Fibroblast of lung (primary cell): ENCODE data around the gene PTP4A2. TPM values are rescaled to one million over a fixed set of nuclear protein-coding genes. Genes with fewer than 3 reads are reported as not detected.

Source experiments
- DNase-seq, 2 donors: peaks; one replicate each; pipeline versions ENCODE4 v3.0.0 to v3.0.0-alpha.2; 2010; ENCODE audit warnings: low read depth in 2 of 2
- H2AFZ ChIP-seq: 2 replicates; pipeline ENCODE4 v1.5.1; 2012; ENCODE audit warnings: low read length, control low read depth, inconsistent platforms
- H3K27ac ChIP-seq: 2 replicates; pipeline ENCODE4 v1.5.1; 2011; ENCODE audit warnings: low read length, control low read depth; ENCODE audit not compliant: insufficient read depth
- H3K27me3 ChIP-seq: 2 replicates; pipeline ENCODE4 v1.5.1; 2011; ENCODE audit warnings: mild to moderate bottlenecking, low read length; ENCODE audit not compliant: control insufficient read depth, insufficient read depth
- H3K36me3 ChIP-seq: 2 replicates; pipeline ENCODE4 v1.5.1; 2011; ENCODE audit warnings: low read length; ENCODE audit not compliant: control insufficient read depth, insufficient read depth
- H3K4me1 ChIP-seq: 2 replicates; pipeline ENCODE4 v1.5.1; 2011; ENCODE audit warnings: low read length; ENCODE audit not compliant: control insufficient read depth, insufficient read depth; ENCODE audit errors: extremely low read depth
- H3K4me2 ChIP-seq: 2 replicates; pipeline ENCODE4 v1.5.1; 2011; ENCODE audit warnings: low read length, control low read depth; ENCODE audit not compliant: insufficient read depth; ENCODE audit errors: extremely low read depth
- H3K4me3 ChIP-seq, 4 experiments: fragments of 200-600 bp in 1 of 4; sonication (generic) in 1 of 4; replicated peaks in 1 of 4; 2 replicates each; pipeline ENCODE4 v1.5.1; 2011 to 2016; ENCODE audit warnings: low read length in 4 of 4, low read depth in 3 of 4, mild to moderate bottlenecking in 3 of 4, control low read depth in 2 of 4, inconsistent platforms in 1 of 4, mixed read lengths in 1 of 4; ENCODE audit not compliant: insufficient read depth in 1 of 4; ENCODE audit errors: control extremely low read depth in 1 of 4
- H3K79me2 ChIP-seq: 2 replicates; pipeline ENCODE4 v1.5.1; 2012; ENCODE audit warnings: mild to moderate bottlenecking, low read length, inconsistent platforms; ENCODE audit not compliant: control insufficient read depth, insufficient read depth
- H3K9ac ChIP-seq: 2 replicates; pipeline ENCODE4 v1.5.1; 2011; ENCODE audit warnings: mild to moderate bottlenecking, low read length, control low read depth; ENCODE audit not compliant: insufficient read depth
- H3K9me3 ChIP-seq: 2 replicates; pipeline ENCODE4 v1.5.1; 2012; ENCODE audit warnings: low read depth, low read length; ENCODE audit not compliant: control insufficient read depth, insufficient read depth
- H4K20me1 ChIP-seq: 2 replicates; pipeline ENCODE4 v1.5.1; 2011; ENCODE audit warnings: low read length; ENCODE audit not compliant: control insufficient read depth, insufficient read depth; ENCODE audit errors: extremely low read depth
- CTCF ChIP-seq, 2 donors: IDR thresholded peaks in 1 of 2; conservative IDR thresholded peaks in 1 of 2; 1 replicate in 1 of 2; 2 replicates in 1 of 2; pipeline ENCODE4 v1.5.1; 2011 to 2012; ENCODE audit warnings: low read length in 2 of 2, control low read depth in 1 of 2, inconsistent platforms in 1 of 2, low read depth in 1 of 2, mild to moderate bottlenecking in 1 of 2
- EZH2 ChIP-seq: IDR thresholded peaks from 2 replicates; pipeline ENCODE4 v1.5.1; 2012; ENCODE audit warnings: low read length, control low read depth, mild to moderate bottlenecking; ENCODE audit errors: missing control alignments
- polyA plus RNA-seq, 2 donors: library from polyadenylated mRNA; depleted of rRNA in 1 of 2; stranded (reverse) in 1 of 2; unstranded in 1 of 2; fragments of >200 nt; gene quantifications; 2 replicates each; pipeline ENCODE4 v1.2.1, GENCODE V29; 2011 to 2012; ENCODE audit warnings: missing spikeins in 1 of 2
- total RNA-seq: library from RNA; depleted of rRNA; stranded (reverse); fragments of >200 nt; gene quantifications from 2 replicates; pipeline ENCODE4 v1.2.1, GENCODE V29; 2014

The PTP4A2 gene
- total and polyA plus RNA-seq, 2 donors (not counting 1 experiment from before 2014, with no cell fraction given) = 366 to 429 TPM

- Histone ChIP-seq H4K20me1 (no peaks in the 10 kb centered on the region), H3K4me2 (no peak overlapping the region), H3K4me3 (no peak overlapping the region), H3K27ac (no peak overlapping the region), H3K9me3 (no peaks in the 10 kb centered on the region), H3K36me3 (no peaks in the 10 kb centered on the region), H3K27me3 (no peaks in the 10 kb centered on the region), H3K79me2 (no peaks in the 10 kb centered on the region), H3K4me1 (no peaks in the 10 kb centered on the region), H2AFZ (no peak overlapping the region), H3K9ac (no peak overlapping the region)
- no peak for DNase-seq
- TF ChIP-seq CTCF (conservative IDR thresholded peaks at IDR 0.05 in 1 of 2, IDR thresholded peaks at IDR 0.05 in 1 of 2; ENCODE audit: low read depth in 1 of 2, low read length in 2 of 2) = no peak
- TF ChIP-seq EZH2 = no peak
These were observed 52.3 kb downstream of the PTP4A2 start for GRCh38 chr1:31885851-31886250.

GRCh38 chr1:31883357-31883942 lies 54.7 kb downstream of the PTP4A2 start:
- H3K4me3 ChIP-seq = no peak overlapping the region
- DNase-seq = no peak
- TF ChIP-seq CTCF (conservative IDR thresholded peaks at IDR 0.05 in 1 of 2, IDR thresholded peaks at IDR 0.05 in 1 of 2; ENCODE audit: low read depth in 1 of 2, low read length in 2 of 2) = no peak
- H2AFZ ChIP-seq = no peak overlapping the region
- H3K4me2 ChIP-seq = no peak overlapping the region
- no peaks in the 10 kb centered on the region for H3K9me3 ChIP-seq
- H3K4me1 ChIP-seq = no peaks in the 10 kb centered on the region
- no peaks in the 10 kb centered on the region for H4K20me1 ChIP-seq
- H3K27me3 ChIP-seq = peaks cover 4% of the 10 kb centered on the region
- H3K27ac ChIP-seq = no peak overlapping the region
- no peaks in the 10 kb centered on the region for H3K36me3 ChIP-seq
- H3K79me2 ChIP-seq = no peaks in the 10 kb centered on the region
- H3K9ac ChIP-seq = no peak overlapping the region

- H3K4me1 ChIP-seq = no peaks in the 10 kb centered on the region
- peak in 1 of 2 donors; percentile 8 for DNase-seq
- H4K20me1 ChIP-seq = no peaks in the 10 kb centered on the region
- no peak overlapping the region for H3K4me3 ChIP-seq
- H3K9me3 ChIP-seq = no peaks in the 10 kb centered on the region
- no peak overlapping the region for H3K4me2 ChIP-seq
- TF ChIP-seq CTCF (conservative IDR thresholded peaks at IDR 0.05 in 1 of 2, IDR thresholded peaks at IDR 0.05 in 1 of 2; ENCODE audit: low read depth in 1 of 2, low read length in 2 of 2) (no peak), EZH2 (no peak)
- H3K27me3 ChIP-seq = peaks cover 4% of the 10 kb centered on the region
- H2AFZ ChIP-seq = peak overlapping the region; percentile 62
- no peaks in the 10 kb centered on the region for H3K79me2 ChIP-seq
- H3K36me3 ChIP-seq = no peaks in the 10 kb centered on the region
- no peak overlapping the region for H3K9ac ChIP-seq
- H3K27ac ChIP-seq = no peak overlapping the region
These were observed 56.5 kb downstream of the PTP4A2 start for GRCh38 chr1:31881688-31882000.
